Fibroblast of the aortic adventitia (primary cell): Measurements from ENCODE around the gene TMEM43. TPM values are rescaled to one million over a fixed set of nuclear protein-coding genes. Genes with fewer than 3 reads are reported as not detected.

Experiments
- DNase-seq: peaks from one replicate; pipeline ENCODE4 v3.0.0-alpha.2; 2010; ENCODE audit warnings: low read depth
- H3K4me3 ChIP-seq: 2 replicates; pipeline ENCODE4 v1.5.1; 2011; ENCODE audit warnings: low read depth, mild to moderate bottlenecking, control low read depth, low read length, moderate library complexity
- total RNA-seq: library from RNA; depleted of rRNA; stranded (reverse); fragments of >200 nt; gene quantifications from 2 replicates; pipeline ENCODE4 v1.2.3, GENCODE V29; 2012; ENCODE audit warnings: low replicate concordance
- TF ChIP-seq, protein P1 (sequence below): IDR thresholded peaks from 2 replicates; pipeline ENCODE4 v1.5.1; 2011; ENCODE audit warnings: mild to moderate bottlenecking, low read length, control low read depth, inconsistent platforms; ENCODE audit not compliant: insufficient read depth

Gene TMEM43
- total RNA-seq, 1 donor, result 134 TPM

- TF ChIP-seq, protein P1, sequence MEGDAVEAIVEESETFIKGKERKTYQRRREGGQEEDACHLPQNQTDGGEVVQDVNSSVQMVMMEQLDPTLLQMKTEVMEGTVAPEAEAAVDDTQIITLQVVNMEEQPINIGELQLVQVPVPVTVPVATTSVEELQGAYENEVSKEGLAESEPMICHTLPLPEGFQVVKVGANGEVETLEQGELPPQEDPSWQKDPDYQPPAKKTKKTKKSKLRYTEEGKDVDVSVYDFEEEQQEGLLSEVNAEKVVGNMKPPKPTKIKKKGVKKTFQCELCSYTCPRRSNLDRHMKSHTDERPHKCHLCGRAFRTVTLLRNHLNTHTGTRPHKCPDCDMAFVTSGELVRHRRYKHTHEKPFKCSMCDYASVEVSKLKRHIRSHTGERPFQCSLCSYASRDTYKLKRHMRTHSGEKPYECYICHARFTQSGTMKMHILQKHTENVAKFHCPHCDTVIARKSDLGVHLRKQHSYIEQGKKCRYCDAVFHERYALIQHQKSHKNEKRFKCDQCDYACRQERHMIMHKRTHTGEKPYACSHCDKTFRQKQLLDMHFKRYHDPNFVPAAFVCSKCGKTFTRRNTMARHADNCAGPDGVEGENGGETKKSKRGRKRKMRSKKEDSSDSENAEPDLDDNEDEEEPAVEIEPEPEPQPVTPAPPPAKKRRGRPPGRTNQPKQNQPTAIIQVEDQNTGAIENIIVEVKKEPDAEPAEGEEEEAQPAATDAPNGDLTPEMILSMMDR, result no peak
- no peak for DNase-seq
- H3K4me3 ChIP-seq, result no peak overlapping the region
Measured at GRCh38 chr3:14156201-14156600, 31.3 kb downstream of the TMEM43 start.

GRCh38 chr3:14156843-14157561 lies 32.1 kb downstream of the TMEM43 start:
- DNase-seq, result no peak
- H3K4me3 ChIP-seq, result no peak overlapping the region
- TF ChIP-seq, protein P1, result no peak

GRCh38 chr3:14157951-14158350 lies 33.1 kb downstream of the TMEM43 start:
- H3K4me3 ChIP-seq, result no peak overlapping the region
- no peak for DNase-seq
- TF ChIP-seq, protein P1, result no peak

GRCh38 chr3:14158370-14158769 lies 33.5 kb downstream of the TMEM43 start:
- TF ChIP-seq, protein P1, result no peak
- DNase-seq, result no peak
- no peak overlapping the region for H3K4me3 ChIP-seq

DNA sequence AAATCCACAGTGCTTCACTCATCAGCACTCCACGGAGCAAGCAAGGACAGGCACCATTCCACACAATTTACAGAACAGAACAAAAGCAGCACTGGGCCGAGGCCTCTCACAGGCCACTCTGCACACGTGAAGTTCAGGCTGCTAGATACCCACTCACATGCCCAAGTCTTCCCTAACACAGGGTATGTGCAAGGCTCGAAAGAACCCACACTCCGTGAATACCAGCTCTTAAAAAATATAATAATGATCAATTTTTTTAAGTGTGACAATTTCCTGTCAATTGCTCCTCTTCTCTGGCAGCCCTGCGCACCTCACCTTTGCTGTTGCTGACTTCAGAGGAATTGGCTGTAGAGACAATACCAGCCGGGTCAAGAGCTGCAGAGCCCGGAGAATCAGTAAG lies 34.6 kb downstream of the TMEM43 start:
- H3K4me3 ChIP-seq, result no peak overlapping the region
- TF ChIP-seq, protein P1, result no peak

GRCh38 chr3:14161282-14161681 lies 36.4 kb downstream of the TMEM43 start:
- no peak for DNase-seq
- H3K4me3 ChIP-seq, result no peak overlapping the region
- TF ChIP-seq, protein P1, result no peak

More for the DNA sequence above, 34.6 kb downstream of the TMEM43 start:
- DNase-seq, result no peak

GRCh38 chr3:14162178-14162577 lies 37.3 kb downstream of the TMEM43 start:
- DNase-seq, result no peak
- TF ChIP-seq, protein P1, result no peak
- no peak overlapping the region for H3K4me3 ChIP-seq
